NCI-H748 (cell line): ENCODE results near the gene ALKBH2.

Source experiments
- DNase-seq: peaks from one replicate; lab custom pipeline; 2025; ENCODE audit not compliant: unreplicated experiment; lab: John Stamatoyannopoulos, UW

Gene ALKBH2

GRCh38 chr12:109114644-109115043 lies 21.4 kb upstream of the ALKBH2 start:
- DNase-seq = no peak

- DNase-seq = no peak
These were observed 20.5 kb upstream of the ALKBH2 start for GRCh38 chr12:109113661-109114321.

- DNase-seq = no peak
These were observed 19.6 kb upstream of the ALKBH2 start for GRCh38 chr12:109112720-109113465.

GRCh38 chr12:109110988-109111495 lies 17.8 kb upstream of the ALKBH2 start:
- DNase-seq = no peak

- no peak for DNase-seq
These were observed 16.6 kb upstream of the ALKBH2 start for GRCh38 chr12:109109746-109110350.

- DNase-seq = no peak
These were observed 11.9 kb upstream of the ALKBH2 start for GRCh38 chr12:109105176-109105575.

GRCh38 chr12:109102491-109102890 lies 9.2 kb upstream of the ALKBH2 start:
- no peak for DNase-seq

GRCh38 chr12:109100741-109101140 lies 7.5 kb upstream of the ALKBH2 start:
- no peak for DNase-seq

- DNase-seq = no peak
These were observed 6.3 kb upstream of the ALKBH2 start for GRCh38 chr12:109099431-109100020.

GRCh38 chr12:109098651-109099050 lies 5.4 kb upstream of the ALKBH2 start:
- DNase-seq = no peak

GRCh38 chr12:109098183-109098604 lies 4.9 kb upstream of the ALKBH2 start:
- DNase-seq = peak; percentile 78

GRCh38 chr12:109097435-109098182 lies 4.3 kb upstream of the ALKBH2 start, which contains the start of gene UNG:
Gene UNG, plus strand, starts transcription at chr12:109097597. Its CDS starts 83 bp downstream, at chr12:109097680.
- peak; percentile 97 for DNase-seq

GRCh38 chr12:109097140-109097434 lies 3.8 kb upstream of the ALKBH2 start:
- no peak for DNase-seq

GRCh38 chr12:109092497-109093021 lies 713 bp downstream of the ALKBH2 start:
- no peak for DNase-seq

GRCh38 chr12:109089683-109090082 lies 3.6 kb downstream of the ALKBH2 start:
- no peak for DNase-seq

- no peak for DNase-seq
These were observed 4.5 kb downstream of the ALKBH2 start for GRCh38 chr12:109088818-109089217.

GRCh38 chr12:109087250-109087649 lies 6.0 kb downstream of the ALKBH2 start:
- no peak for DNase-seq

GRCh38 chr12:109085590-109085989 lies 7.7 kb downstream of the ALKBH2 start:
- no peak for DNase-seq

- no peak for DNase-seq
These were observed 8.8 kb downstream of the ALKBH2 start for GRCh38 chr12:109084425-109084824.

GRCh38 chr12:109082751-109083150 lies 10.5 kb downstream of the ALKBH2 start:
- no peak for DNase-seq

GRCh38 chr12:109074866-109075265 lies 18.4 kb downstream of the ALKBH2 start:
- DNase-seq = no peak
